GM12864 (cell line): ENCODE measurements around the gene PGBD1.

Experiments used
- DNase-seq: peaks from one replicate; pipeline ENCODE4 v3.0.0-alpha.2; 2011; ENCODE audit warnings: low read depth
- H3K4me3 ChIP-seq: 2 replicates; pipeline ENCODE4 v1.5.1; 2011; ENCODE audit warnings: mild to moderate bottlenecking, low read depth, low read length, control low read depth
- TF ChIP-seq, protein P1 (sequence below): IDR thresholded peaks from 2 replicates; pipeline ENCODE4 v1.5.1; 2011; ENCODE audit warnings: low read depth, mild to moderate bottlenecking, moderate library complexity, low read length, control low read depth, inconsistent platforms; ENCODE audit errors: missing control alignments

Gene PGBD1, protein sequence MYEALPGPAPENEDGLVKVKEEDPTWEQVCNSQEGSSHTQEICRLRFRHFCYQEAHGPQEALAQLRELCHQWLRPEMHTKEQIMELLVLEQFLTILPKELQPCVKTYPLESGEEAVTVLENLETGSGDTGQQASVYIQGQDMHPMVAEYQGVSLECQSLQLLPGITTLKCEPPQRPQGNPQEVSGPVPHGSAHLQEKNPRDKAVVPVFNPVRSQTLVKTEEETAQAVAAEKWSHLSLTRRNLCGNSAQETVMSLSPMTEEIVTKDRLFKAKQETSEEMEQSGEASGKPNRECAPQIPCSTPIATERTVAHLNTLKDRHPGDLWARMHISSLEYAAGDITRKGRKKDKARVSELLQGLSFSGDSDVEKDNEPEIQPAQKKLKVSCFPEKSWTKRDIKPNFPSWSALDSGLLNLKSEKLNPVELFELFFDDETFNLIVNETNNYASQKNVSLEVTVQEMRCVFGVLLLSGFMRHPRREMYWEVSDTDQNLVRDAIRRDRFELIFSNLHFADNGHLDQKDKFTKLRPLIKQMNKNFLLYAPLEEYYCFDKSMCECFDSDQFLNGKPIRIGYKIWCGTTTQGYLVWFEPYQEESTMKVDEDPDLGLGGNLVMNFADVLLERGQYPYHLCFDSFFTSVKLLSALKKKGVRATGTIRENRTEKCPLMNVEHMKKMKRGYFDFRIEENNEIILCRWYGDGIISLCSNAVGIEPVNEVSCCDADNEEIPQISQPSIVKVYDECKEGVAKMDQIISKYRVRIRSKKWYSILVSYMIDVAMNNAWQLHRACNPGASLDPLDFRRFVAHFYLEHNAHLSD

DNA sequence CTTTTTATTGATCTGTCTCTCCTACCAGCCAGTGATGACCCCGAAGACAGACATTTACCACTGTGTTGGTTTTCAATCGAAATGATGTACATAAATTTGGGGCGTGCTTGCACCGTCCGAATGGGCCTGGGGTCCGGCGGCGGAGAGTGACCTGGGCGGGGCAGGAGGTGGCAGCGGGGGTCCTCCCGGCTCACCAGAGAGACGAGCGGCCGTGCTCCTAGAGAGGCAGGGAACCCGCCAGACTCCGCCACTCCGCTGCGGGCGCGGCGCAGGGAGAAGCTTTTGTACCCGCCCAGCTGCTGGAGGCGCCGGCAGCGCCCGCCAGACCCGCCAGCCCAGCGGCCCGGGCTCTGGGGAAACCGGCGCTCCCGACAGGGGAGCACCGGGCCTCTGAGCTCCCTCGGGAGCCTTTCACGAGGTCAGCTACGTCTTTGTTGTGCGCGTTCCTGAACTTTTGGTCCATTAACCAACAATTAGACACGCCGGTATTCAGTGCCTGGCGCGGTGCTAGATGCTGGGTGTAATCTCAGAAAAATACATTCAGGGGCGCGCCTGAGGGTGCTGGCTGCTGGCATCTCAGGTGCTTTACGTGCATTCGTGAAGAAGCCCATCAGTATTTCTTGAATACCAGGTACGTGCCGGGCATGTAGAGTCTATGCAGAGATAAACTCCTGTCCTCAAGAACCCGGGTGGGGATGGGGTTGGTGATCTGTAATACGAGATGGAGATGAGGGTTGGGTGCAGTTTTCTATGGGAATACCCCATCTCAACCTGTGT lies at the start of gene PGBD1:
PGBD1 (plus strand) TSS at position 285 of the 777 bp plus-strand sequence. CDS start 2,242 bp downstream, outside the sequence.
- peak; percentile 10 for DNase-seq
- peak within 1 kb of the TSS; percentile 76 for H3K4me3 ChIP-seq
- TF ChIP-seq, protein P1, sequence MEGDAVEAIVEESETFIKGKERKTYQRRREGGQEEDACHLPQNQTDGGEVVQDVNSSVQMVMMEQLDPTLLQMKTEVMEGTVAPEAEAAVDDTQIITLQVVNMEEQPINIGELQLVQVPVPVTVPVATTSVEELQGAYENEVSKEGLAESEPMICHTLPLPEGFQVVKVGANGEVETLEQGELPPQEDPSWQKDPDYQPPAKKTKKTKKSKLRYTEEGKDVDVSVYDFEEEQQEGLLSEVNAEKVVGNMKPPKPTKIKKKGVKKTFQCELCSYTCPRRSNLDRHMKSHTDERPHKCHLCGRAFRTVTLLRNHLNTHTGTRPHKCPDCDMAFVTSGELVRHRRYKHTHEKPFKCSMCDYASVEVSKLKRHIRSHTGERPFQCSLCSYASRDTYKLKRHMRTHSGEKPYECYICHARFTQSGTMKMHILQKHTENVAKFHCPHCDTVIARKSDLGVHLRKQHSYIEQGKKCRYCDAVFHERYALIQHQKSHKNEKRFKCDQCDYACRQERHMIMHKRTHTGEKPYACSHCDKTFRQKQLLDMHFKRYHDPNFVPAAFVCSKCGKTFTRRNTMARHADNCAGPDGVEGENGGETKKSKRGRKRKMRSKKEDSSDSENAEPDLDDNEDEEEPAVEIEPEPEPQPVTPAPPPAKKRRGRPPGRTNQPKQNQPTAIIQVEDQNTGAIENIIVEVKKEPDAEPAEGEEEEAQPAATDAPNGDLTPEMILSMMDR, result no peak

DNA sequence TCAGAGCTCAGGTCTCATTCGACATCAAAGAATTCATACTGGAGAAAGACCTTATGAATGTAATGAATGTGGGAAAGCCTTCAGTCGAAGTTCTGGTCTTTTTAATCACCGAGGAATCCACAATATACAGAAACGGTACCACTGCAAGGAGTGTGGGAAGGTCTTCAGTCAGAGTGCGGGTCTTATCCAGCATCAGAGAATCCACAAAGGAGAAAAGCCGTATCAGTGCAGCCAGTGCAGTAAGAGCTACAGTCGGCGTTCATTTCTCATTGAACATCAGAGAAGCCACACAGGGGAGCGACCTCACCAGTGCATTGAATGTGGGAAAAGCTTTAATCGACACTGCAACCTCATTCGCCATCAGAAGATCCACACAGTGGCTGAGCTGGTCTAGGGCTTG lies 48.6 kb upstream of the PGBD1 start:
- TF ChIP-seq, protein P1, result no peak
- H3K4me3 ChIP-seq, result no peak overlapping the region
- DNase-seq, result no peak

DNA sequence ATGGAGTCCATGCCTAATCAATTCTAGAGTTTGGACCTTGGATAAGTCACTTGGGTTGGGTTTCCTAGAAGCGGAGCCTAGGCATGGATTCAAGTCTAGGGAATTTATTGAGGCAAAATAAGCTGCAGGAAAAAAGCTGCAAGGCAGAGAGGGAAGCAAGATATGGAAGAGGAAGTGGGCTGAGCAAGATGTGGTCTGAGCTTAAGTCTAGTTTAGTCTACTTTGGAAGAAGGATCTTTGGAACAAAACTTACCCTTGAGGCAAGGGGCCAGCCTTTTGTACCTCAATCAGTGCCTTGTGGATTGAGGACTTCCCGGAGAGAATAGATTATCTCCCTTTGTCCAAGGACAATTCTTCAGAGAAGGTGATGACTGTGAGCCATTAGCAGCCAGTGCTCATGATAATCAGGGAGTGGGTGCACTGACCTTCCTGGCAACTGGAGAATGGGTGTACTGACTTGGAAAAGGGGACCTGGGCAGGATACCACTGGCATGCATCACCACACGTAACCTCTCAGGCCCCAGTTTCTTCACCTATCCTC lies 45.4 kb upstream of the PGBD1 start:
- TF ChIP-seq, protein P1, result no peak
- H3K4me3 ChIP-seq, result no peak overlapping the region
- DNase-seq, result no peak

DNA sequence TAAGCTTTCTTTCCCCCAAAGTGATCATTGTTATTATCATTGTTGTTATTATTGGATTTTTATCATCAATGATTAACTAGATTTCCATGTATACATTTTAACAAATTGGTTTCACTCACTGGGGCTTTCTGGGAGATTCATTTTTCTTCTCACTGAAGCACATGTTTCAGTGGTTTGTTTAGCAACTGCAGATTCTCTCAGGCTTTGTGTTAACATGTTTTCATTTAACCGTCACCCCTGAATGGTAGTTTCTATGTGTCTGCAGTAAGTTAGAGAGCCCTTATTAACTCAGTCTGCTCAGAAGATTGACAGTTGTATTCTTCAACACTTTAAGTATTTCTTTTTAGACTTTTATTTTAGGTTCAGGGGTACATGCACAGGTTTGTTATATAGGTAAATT lies 41.7 kb upstream of the PGBD1 start:
- TF ChIP-seq, protein P1, result no peak
- DNase-seq, result no peak
- H3K4me3 ChIP-seq, result no peak overlapping the region

DNA sequence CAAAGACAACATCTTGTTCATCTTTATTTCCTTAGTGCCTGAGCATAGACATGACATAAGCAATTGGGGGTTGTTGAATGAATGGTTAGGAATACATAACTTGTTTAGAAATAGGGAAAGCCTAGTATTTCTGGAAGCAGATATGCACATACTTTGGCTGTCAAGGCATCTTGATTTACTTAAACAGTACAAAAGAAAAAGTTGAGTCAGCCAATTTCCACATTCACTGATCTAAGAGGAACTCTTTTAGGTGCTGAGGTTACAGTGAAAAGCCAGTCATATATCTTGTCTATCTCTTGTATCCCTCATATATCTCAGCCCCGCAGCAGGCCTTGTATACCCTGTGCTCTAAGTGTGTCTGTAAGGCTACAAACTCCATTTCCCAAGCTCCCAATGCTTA lies 40.9 kb upstream of the PGBD1 start:
- no peak overlapping the region for H3K4me3 ChIP-seq
- no peak for DNase-seq
- TF ChIP-seq, protein P1, result no peak

DNA sequence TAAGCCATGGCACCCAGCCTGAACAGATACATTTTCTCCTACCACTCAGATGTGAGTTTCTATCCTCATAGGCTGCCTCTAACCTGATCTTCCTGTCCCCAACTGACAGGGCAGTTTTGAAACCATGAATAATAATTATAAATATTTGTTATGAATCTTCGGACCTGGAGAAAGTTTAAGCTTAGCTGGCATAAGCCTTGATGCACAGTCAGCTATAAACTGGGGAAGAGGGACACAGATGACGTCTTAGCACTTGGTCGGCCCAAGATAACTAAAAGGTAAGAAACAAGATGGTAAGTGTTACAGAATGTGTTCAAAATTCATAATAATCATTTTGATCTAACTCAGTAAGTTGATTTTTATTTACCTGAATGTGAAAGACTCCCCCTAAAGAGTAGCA lies 37.4 kb upstream of the PGBD1 start:
- TF ChIP-seq, protein P1, result no peak
- H3K4me3 ChIP-seq, result no peak overlapping the region

More for the DNA sequence above, 37.4 kb upstream of the PGBD1 start:
- no peak for DNase-seq
